GM10266 (cell line): ENCODE data around the gene NTPCR.

Source experiments
- DNase-seq: peaks from one replicate; pipeline ENCODE4 v3.0.0; 2012; ENCODE audit errors: extremely low spot score
- CTCF ChIP-seq: IDR thresholded peaks from 2 replicates; pipeline ENCODE4 v1.5.1; 2012; ENCODE audit warnings: mild to moderate bottlenecking, low read depth; ENCODE audit not compliant: control insufficient read depth, insufficient read depth; ENCODE audit errors: missing control alignments

NTPCR gene

GRCh38 chr1:232985882-232986526 is 35.6 kb downstream of the NTPCR start:
- TF ChIP-seq CTCF: no peak
- DNase-seq: no peak

- no peak for DNase-seq
- no peak for TF ChIP-seq CTCF
Observed at GRCh38 chr1:232986527-232986922, 36.1 kb downstream of the NTPCR start.

DNA sequence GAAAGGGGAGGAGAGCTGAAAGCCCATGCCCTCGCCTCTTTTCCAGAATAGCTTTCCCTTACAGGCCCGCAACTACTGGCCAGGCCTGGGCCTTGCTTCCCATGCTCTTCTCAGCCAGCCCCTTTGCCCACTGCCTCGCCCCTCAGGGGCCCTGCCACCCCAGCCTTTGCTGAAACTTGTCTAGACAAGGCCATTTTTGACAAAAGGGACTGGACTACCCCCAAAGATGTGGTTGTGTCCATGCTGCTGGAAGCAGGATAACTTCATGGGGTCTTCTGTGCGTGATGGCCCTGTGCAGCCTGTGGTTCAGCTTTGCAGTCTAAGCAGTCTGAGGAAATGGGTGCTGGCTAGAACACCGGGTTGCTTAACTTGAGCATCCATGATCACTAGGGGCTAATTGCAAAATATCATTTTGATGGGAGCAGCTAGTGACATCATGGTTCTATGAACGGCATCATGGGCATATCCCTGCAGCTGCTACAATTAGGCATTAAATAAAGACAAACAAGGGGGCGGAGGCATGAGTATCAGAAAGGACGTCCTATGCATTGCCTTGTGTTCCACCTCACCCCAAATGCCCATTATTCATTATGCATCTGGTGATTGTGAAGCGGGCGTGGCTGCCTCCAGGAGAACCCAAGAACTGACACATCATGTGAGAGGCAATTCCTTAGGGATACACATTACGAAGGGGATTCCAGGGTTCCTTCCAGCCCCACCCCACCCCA is 36.8 kb downstream of the NTPCR start:
- TF ChIP-seq CTCF: no peak
- no peak for DNase-seq

- no peak for DNase-seq
- no peak for TF ChIP-seq CTCF
Observed at GRCh38 chr1:232987774-232988140, 37.3 kb downstream of the NTPCR start.

GRCh38 chr1:232988572-232989040 is 38.2 kb downstream of the NTPCR start:
- TF ChIP-seq CTCF: no peak
- DNase-seq: no peak

DNA sequence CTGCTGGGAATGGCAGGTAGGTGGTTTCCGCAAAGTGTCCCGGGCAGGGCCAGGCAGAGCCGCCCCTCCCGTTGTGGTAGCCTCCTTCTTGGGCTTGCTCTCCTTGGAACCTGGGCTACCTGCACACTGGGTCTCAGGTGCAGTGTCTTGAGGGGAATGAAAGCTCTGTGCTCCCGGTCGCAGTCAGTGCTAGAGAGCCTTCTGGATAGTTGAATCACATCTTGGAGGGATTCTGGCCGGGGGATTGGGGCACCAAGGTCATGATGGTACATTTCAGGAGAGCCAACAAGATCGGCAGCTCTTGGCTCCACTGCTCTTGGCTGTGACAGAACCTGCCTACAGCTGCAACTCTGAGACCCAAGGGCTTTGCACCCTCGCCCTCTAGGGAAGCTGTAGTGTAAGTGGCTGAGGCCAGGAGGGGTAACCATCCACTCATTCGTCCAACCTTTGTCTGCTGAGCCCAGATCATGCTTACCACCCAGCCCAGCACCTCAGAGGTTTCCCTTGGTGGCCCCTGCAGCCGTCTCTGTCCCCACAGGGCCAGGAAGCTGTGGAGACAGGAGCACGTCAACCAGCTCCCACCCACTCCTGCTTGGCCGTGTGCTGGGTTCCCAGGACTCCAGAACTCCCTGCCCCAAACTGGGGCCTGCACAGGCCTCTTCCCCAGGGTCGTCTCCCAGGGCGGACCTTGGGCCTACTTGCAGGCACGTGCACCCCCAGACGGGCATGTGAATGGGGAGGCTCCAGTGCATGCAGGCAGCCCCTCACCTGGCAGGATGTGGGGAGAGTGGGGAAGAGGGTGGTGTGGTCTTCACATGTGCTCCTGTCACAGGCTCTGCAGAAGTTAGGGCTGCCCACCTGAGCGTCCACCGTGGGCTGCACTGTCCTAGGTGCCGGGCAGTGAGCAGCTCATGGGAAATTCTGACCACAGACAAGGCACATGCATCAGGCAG is 40.0 kb downstream of the NTPCR start:
- no peak for DNase-seq
- no peak for TF ChIP-seq CTCF
